NCI-H128 (cell line): Measurements from ENCODE around the gene TMEM259.

Source experiments
- DNase-seq: peaks from one replicate; lab custom pipeline; 2025; ENCODE audit not compliant: unreplicated experiment; lab: John Stamatoyannopoulos, UW

The TMEM259 gene

GRCh38 chr19:1004204-1004802, 16.6 kb downstream of the TMEM259 start:
- DNase-seq = no peak

GRCh38 chr19:1003283-1003682, 17.6 kb downstream of the TMEM259 start:
- DNase-seq = no peak

GRCh38 chr19:1002600-1002999, 18.3 kb downstream of the TMEM259 start:
- DNase-seq = no peak

- DNase-seq = peak; percentile 23
Observed at GRCh38 chr19:1001538-1002166, 19.3 kb downstream of the TMEM259 start.

GRCh38 chr19:1000591-1001537, 20.1 kb downstream of the TMEM259 start:
- no peak for DNase-seq

- DNase-seq = no peak
Observed at GRCh38 chr19:1000095-1000494, 20.8 kb downstream of the TMEM259 start, which contains the start of gene GRIN3B. TSS of gene GRIN3B (plus strand) at chr19:1000419. CDS start at chr19:1000438, 19 bp downstream.

GRCh38 chr19:999379-999719, 21.6 kb downstream of the TMEM259 start:
- DNase-seq = no peak

GRCh38 chr19:998064-998463, 22.9 kb downstream of the TMEM259 start:
- no peak for DNase-seq

- DNase-seq = no peak
Observed at GRCh38 chr19:996051-996838, 24.7 kb downstream of the TMEM259 start.

GRCh38 chr19:995051-995827, 25.7 kb downstream of the TMEM259 start:
- no peak for DNase-seq

GRCh38 chr19:994516-994915, 26.4 kb downstream of the TMEM259 start:
- no peak for DNase-seq

GRCh38 chr19:993831-994393, 27.0 kb downstream of the TMEM259 start:
- no peak for DNase-seq

GRCh38 chr19:993361-993830, 27.5 kb downstream of the TMEM259 start:
- no peak for DNase-seq

GRCh38 chr19:992670-993055, 28.3 kb downstream of the TMEM259 start:
- DNase-seq = no peak

- no peak for DNase-seq
Observed at GRCh38 chr19:991932-992669, 28.8 kb downstream of the TMEM259 start.

GRCh38 chr19:991174-991931, 29.6 kb downstream of the TMEM259 start:
- DNase-seq = no peak

GRCh38 chr19:990746-991145, 30.2 kb downstream of the TMEM259 start:
- no peak for DNase-seq

- no peak for DNase-seq
Observed at GRCh38 chr19:990119-990571, 30.8 kb downstream of the TMEM259 start.
